NCI-H524 treated with DMSO at 0.1 percent for 48 hours (cell line): ENCODE data around the gene TMEM11.

ENCODE experiments used
- DNase-seq: peaks from one replicate; lab custom pipeline; 2025; lab: John Stamatoyannopoulos, UW

The TMEM11 gene

GRCh38 chr17:21161498-21162393 lies 52.2 kb downstream of the TMEM11 start:
- DNase-seq: no peak

GRCh38 chr17:21160401-21160800 lies 53.6 kb downstream of the TMEM11 start:
- no peak for DNase-seq

GRCh38 chr17:21157586-21158370 lies 56.2 kb downstream of the TMEM11 start:
- no peak for DNase-seq

- DNase-seq: no peak
These were observed 61.2 kb downstream of the TMEM11 start for GRCh38 chr17:21152731-21153130.

GRCh38 chr17:21149621-21150020 lies 64.3 kb downstream of the TMEM11 start:
- no peak for DNase-seq
